ENCODE data around the gene TMEM139.

TMEM139 gene

DNA sequence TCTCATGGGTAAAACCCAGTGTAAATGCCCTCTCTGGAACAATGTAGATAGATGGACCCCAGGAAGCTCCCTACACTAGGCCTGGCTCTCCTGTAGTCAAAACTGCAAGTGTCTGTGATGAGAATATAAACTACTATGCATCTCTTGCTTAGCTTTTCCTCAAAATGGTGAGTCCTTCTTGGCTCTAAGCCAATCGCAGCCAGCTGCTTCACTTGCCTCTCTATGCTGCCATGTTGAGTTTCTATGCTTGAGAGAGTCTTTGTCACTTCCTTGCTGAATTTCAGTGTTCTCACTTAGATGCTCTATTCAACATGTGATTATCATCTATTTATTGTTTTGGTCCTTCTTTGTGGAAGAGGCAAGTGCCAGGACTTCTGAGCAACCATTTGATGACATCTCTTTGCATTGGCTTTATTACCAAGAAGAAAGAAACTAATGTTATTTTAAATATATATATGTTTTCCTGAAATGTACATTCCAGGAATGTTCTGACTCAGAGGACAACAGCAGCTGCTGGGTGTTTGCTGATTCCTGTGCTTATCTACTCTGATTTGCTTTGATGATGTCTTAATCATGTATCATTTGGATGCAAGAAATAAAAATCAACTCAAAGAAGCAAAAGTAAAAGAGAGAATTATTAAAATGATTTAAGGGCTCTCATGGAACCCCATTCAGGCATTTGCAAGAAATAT, 46.3 kb upstream of the TMEM139 start:
- Histone ChIP-seq H2BK120ac (ENCODE audit: low read depth, low read length) (no peak overlapping the region), H2BK5ac (ENCODE audit: low read depth, low read length, poor library complexity, severe bottlenecking) (no peak overlapping the region), H4K91ac (ENCODE audit: low read length) (no peak overlapping the region), H3K4me1 (ENCODE audit: control insufficient read depth, insufficient read depth, low read depth, low read length) (peaks cover 1% of the 10 kb centered on the region), H3K14ac (ENCODE audit: low read length in 2 of 2) (no peak overlapping the region), H4K8ac (ENCODE audit: low read length) (no peak overlapping the region), H3K9me3 (ENCODE audit: control insufficient read depth, low read length) (peaks cover 29% of the 10 kb centered on the region), H2BK12ac (ENCODE audit: low read length in 2 of 2) (no peak overlapping the region), H3K18ac (ENCODE audit: low read depth in 1 of 2, low read length in 2 of 2) (no peak overlapping the region), H3K4me3 (ENCODE audit: insufficient read depth in 1 of 2, low read depth in 1 of 2, low read length in 2 of 2) (no peak overlapping the region), H3K23ac (ENCODE audit: low read length in 2 of 2) (no peak overlapping the region), H3K4me2 (ENCODE audit: low read length, poor library complexity, severe bottlenecking) (no peak overlapping the region), H3K36me3 (ENCODE audit: control insufficient read depth in 1 of 2, insufficient read depth in 2 of 2, low read depth in 1 of 2, low read length in 2 of 2) (no peaks in the 10 kb centered on the region), H2AFZ (ENCODE audit: low read depth, low read length) (no peak overlapping the region), H3K27ac (ENCODE audit: low read length, poor library complexity, severe bottlenecking) (no peak overlapping the region), H2AK5ac (ENCODE audit: low read length, severe bottlenecking) (no peak overlapping the region), H3K27me3 (ENCODE audit: control insufficient read depth in 1 of 2, insufficient read depth in 1 of 2, low read length in 2 of 2) (no peaks in the 10 kb centered on the region), H3K9ac (ENCODE audit: low read length) (no peak overlapping the region), H3K79me1 (replicated peaks; ENCODE audit: low read length, poor library complexity, severe bottlenecking) (no peaks in the 10 kb centered on the region), H3K4ac (ENCODE audit: low read depth in 1 of 2, low read length in 2 of 2) (no peak overlapping the region), H2BK15ac (ENCODE audit: low read depth, poor library complexity, severe bottlenecking) (no peak overlapping the region)
- DNase-seq, result no peak
- no CpG with 5 or more reads among the region's 1 CpG for WGBS

DNA sequence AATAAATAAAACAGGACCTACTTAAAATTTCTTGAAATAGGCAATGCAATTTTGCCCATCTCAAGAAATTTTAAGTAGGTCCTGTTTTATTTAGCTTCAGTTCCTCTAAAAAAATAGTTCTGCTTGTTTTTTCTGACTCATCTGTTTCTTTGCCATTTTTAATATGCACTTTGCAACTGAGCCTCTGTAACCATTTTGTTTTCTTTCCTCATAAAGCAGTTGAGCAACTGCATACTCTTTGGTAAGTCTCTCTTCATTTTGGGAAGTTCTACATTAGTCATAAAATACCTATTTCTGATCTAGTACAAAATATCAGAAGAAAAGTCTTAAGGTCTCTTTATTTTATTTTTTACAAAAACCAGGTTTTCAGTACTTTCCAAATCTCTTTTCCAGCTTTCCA, 44.9 kb upstream of the TMEM139 start:
- Histone ChIP-seq H4K8ac (ENCODE audit: low read length) (no peak overlapping the region), H3K27ac (ENCODE audit: low read length, poor library complexity, severe bottlenecking) (no peak overlapping the region), H2BK120ac (ENCODE audit: low read depth, low read length) (no peak overlapping the region), H2BK15ac (ENCODE audit: low read depth, poor library complexity, severe bottlenecking) (no peak overlapping the region), H3K79me1 (replicated peaks; ENCODE audit: low read length, poor library complexity, severe bottlenecking) (no peaks in the 10 kb centered on the region), H3K14ac (ENCODE audit: low read length in 2 of 2) (no peak overlapping the region), H2BK5ac (ENCODE audit: low read depth, low read length, poor library complexity, severe bottlenecking) (no peak overlapping the region), H3K4ac (ENCODE audit: low read depth in 1 of 2, low read length in 2 of 2) (no peak overlapping the region), H3K18ac (ENCODE audit: low read depth in 1 of 2, low read length in 2 of 2) (no peak overlapping the region), H2AK5ac (ENCODE audit: low read length, severe bottlenecking) (no peak overlapping the region), H3K36me3 (ENCODE audit: control insufficient read depth in 1 of 2, insufficient read depth in 2 of 2, low read depth in 1 of 2, low read length in 2 of 2) (no peaks in the 10 kb centered on the region), H2BK12ac (ENCODE audit: low read length in 2 of 2) (no peak overlapping the region), H3K4me3 (ENCODE audit: insufficient read depth in 1 of 2, low read depth in 1 of 2, low read length in 2 of 2) (peak overlapping the region in 1 of 2 experiments; percentile 61), H3K4me1 (ENCODE audit: control insufficient read depth, insufficient read depth, low read depth, low read length) (peaks cover 1% of the 10 kb centered on the region), H3K4me2 (ENCODE audit: low read length, poor library complexity, severe bottlenecking) (no peak overlapping the region), H3K27me3 (ENCODE audit: control insufficient read depth in 1 of 2, insufficient read depth in 1 of 2, low read length in 2 of 2) (no peaks in the 10 kb centered on the region), H3K9me3 (ENCODE audit: control insufficient read depth, low read length) (peaks cover 20% of the 10 kb centered on the region), H3K23ac (ENCODE audit: low read length in 2 of 2) (no peak overlapping the region), H2AFZ (ENCODE audit: low read depth, low read length) (no peak overlapping the region), H4K91ac (ENCODE audit: low read length) (no peak overlapping the region), H3K9ac (ENCODE audit: low read length) (peak overlapping the region; percentile 87)
- peak; percentile 11 for DNase-seq

DNA sequence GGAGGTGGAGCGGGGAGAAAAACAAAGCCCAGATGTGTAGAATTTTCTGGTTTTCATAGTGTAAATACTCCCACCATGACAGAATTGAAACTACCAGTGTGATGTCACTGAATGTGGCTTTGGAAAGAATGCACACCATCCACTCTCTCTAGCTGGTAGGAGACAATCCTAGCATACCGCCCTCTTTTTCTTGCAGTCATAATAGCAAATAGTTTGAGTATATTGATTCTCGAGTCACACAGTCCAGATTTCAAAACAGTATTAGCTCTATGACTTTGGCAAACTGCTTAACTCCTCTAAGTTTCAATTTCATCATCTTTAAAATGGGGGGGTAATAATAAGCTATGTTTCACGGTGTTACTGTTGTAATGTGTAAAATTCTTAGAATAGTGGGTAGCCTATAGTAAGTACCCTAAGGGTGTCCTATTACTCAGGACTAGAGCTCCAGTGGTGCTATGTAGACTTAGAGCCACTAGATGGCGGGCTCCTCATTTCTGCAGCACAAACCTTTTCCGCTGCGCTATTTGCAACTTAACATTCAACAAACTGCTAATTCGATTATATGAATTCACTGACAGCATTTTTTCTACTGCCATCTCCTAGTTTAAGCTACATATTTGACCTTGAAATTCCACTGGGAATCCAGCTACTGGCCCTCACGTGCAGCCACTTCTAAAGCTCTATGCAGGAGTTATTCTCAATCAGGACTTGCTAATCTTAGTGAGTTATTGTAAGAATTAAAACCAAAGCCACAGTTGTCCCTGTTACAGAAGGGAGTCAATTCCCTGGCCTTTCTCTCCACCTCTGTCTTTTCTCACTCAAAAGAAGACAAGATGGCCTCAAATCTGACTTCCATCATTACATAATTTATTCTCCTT, 44.2 kb upstream of the TMEM139 start:
- Histone ChIP-seq H3K27me3 (ENCODE audit: control insufficient read depth in 1 of 2, insufficient read depth in 1 of 2, low read length in 2 of 2) (no peaks in the 10 kb centered on the region), H3K27ac (ENCODE audit: low read length, poor library complexity, severe bottlenecking) (peak overlapping the region; percentile 17), H3K4ac (ENCODE audit: low read depth in 1 of 2, low read length in 2 of 2) (no peak overlapping the region), H3K79me1 (replicated peaks; ENCODE audit: low read length, poor library complexity, severe bottlenecking) (no peaks in the 10 kb centered on the region), H3K18ac (ENCODE audit: low read depth in 1 of 2, low read length in 2 of 2) (no peak overlapping the region), H3K4me3 (ENCODE audit: insufficient read depth in 1 of 2, low read depth in 1 of 2, low read length in 2 of 2) (peak overlapping the region in 1 of 2 experiments; percentile 61), H3K4me2 (ENCODE audit: low read length, poor library complexity, severe bottlenecking) (peak overlapping the region; percentile 14), H4K8ac (ENCODE audit: low read length) (no peak overlapping the region), H3K9ac (ENCODE audit: low read length) (peak overlapping the region; percentile 87), H2BK15ac (ENCODE audit: low read depth, poor library complexity, severe bottlenecking) (no peak overlapping the region), H3K9me3 (ENCODE audit: control insufficient read depth, low read length) (peaks cover 17% of the 10 kb centered on the region), H4K91ac (ENCODE audit: low read length) (no peak overlapping the region), H2BK12ac (ENCODE audit: low read length in 2 of 2) (no peak overlapping the region), H3K14ac (ENCODE audit: low read length in 2 of 2) (no peak overlapping the region), H3K4me1 (ENCODE audit: control insufficient read depth, insufficient read depth, low read depth, low read length) (peaks cover 1% of the 10 kb centered on the region), H3K23ac (ENCODE audit: low read length in 2 of 2) (no peak overlapping the region), H2AFZ (ENCODE audit: low read depth, low read length) (no peak overlapping the region), H2AK5ac (ENCODE audit: low read length, severe bottlenecking) (no peak overlapping the region), H2BK120ac (ENCODE audit: low read depth, low read length) (no peak overlapping the region), H2BK5ac (ENCODE audit: low read depth, low read length, poor library complexity, severe bottlenecking) (no peak overlapping the region), H3K36me3 (ENCODE audit: control insufficient read depth in 1 of 2, insufficient read depth in 2 of 2, low read depth in 1 of 2, low read length in 2 of 2) (no peaks in the 10 kb centered on the region)
- 16% methylated on average over 6 of the region's 9 CpGs for WGBS
- peak; percentile 82 for DNase-seq

DNA sequence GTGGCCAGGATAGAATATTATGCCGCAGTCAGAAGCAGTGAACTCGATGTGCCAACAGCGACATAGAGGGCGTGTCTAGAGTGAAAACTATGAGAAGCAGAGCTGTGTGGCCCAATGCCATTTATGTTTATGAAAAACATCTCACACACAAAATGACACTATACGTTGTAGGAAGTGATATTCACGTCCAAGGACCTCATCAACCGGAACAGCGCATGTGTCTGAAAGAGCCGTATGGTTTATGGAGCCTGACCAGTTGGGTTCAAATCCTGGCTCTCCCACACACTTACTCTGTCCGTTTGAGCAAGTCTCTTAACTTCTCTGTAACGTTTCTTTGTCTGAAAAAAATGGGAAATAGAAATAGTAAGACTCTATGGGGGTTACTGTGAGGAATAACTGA, 42.5 kb upstream of the TMEM139 start:
- DNase-seq, result no peak
- Histone ChIP-seq H3K36me3 (ENCODE audit: control insufficient read depth in 1 of 2, insufficient read depth in 2 of 2, low read depth in 1 of 2, low read length in 2 of 2) (no peaks in the 10 kb centered on the region), H3K9ac (ENCODE audit: low read length) (no peak overlapping the region), H3K27ac (ENCODE audit: low read length, poor library complexity, severe bottlenecking) (no peak overlapping the region), H3K14ac (ENCODE audit: low read length in 2 of 2) (no peak overlapping the region), H4K8ac (ENCODE audit: low read length) (no peak overlapping the region), H2BK12ac (ENCODE audit: low read length in 2 of 2) (no peak overlapping the region), H3K18ac (ENCODE audit: low read depth in 1 of 2, low read length in 2 of 2) (no peak overlapping the region), H4K91ac (ENCODE audit: low read length) (no peak overlapping the region), H3K9me3 (ENCODE audit: control insufficient read depth, low read length) (peaks cover under 1% of the 10 kb centered on the region), H3K4ac (ENCODE audit: low read depth in 1 of 2, low read length in 2 of 2) (no peak overlapping the region), H3K23ac (ENCODE audit: low read length in 2 of 2) (no peak overlapping the region), H3K4me3 (ENCODE audit: insufficient read depth in 1 of 2, low read depth in 1 of 2, low read length in 2 of 2) (no peak overlapping the region), H3K27me3 (ENCODE audit: control insufficient read depth in 1 of 2, insufficient read depth in 1 of 2, low read length in 2 of 2) (no peaks in the 10 kb centered on the region), H3K4me1 (ENCODE audit: control insufficient read depth, insufficient read depth, low read depth, low read length) (peaks cover 1% of the 10 kb centered on the region), H2BK15ac (ENCODE audit: low read depth, poor library complexity, severe bottlenecking) (no peak overlapping the region), H2AK5ac (ENCODE audit: low read length, severe bottlenecking) (no peak overlapping the region), H2BK120ac (ENCODE audit: low read depth, low read length) (no peak overlapping the region), H3K4me2 (ENCODE audit: low read length, poor library complexity, severe bottlenecking) (no peak overlapping the region), H3K79me1 (replicated peaks; ENCODE audit: low read length, poor library complexity, severe bottlenecking) (no peaks in the 10 kb centered on the region), H2AFZ (ENCODE audit: low read depth, low read length) (no peak overlapping the region), H2BK5ac (ENCODE audit: low read depth, low read length, poor library complexity, severe bottlenecking) (no peak overlapping the region)
- 86% methylated on average over 11 of the region's 11 CpGs for WGBS
